ENCODE data around the gene ZNF320. TPM values are rescaled to one million over a fixed set of nuclear protein-coding genes. Genes with fewer than 3 reads are reported as not detected.
"Not testable (repeated sequence)": the region's sequence is repeated elsewhere in the genome, so short reads cannot be mapped to it uniquely, and the experiment has no call there.

ZNF320 gene
- total and polyA plus RNA-seq, 2 experiments from 2014 or later: 13.6 to 32.3 TPM

DNA sequence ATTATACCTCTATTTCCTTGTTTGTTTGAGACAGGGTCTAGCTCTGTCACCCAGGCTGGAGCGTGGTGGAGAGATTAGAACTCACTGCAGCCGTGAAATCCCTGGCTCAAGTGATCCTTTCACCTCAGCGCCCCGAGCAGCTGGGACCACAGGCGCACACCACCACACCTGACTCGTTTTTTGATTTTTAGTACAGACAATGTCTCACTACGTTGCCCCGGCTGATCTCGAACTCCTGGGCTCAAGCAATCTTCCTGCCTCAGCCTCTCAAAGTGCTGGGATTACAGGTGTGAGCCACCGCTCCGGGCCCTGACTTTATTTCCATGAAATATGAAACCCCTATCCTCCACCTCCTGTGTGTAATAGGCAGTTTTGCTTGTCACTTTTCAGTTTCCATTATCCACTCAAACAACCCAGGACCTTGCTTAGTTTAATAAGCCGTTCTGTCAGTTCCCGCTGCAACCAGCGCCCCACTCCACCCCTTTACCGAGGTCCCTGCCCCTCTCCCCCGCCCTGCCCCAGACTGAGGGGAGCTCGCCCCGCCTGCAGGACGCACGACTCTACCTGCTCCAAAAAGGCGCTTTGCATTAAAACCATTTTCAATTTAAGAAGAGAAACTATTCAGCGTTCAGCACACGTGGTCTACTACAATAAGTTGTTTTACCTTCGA, 48.4 kb upstream of the ZNF320 start (continued):
- TF ChIP-seq, protein P1, sequence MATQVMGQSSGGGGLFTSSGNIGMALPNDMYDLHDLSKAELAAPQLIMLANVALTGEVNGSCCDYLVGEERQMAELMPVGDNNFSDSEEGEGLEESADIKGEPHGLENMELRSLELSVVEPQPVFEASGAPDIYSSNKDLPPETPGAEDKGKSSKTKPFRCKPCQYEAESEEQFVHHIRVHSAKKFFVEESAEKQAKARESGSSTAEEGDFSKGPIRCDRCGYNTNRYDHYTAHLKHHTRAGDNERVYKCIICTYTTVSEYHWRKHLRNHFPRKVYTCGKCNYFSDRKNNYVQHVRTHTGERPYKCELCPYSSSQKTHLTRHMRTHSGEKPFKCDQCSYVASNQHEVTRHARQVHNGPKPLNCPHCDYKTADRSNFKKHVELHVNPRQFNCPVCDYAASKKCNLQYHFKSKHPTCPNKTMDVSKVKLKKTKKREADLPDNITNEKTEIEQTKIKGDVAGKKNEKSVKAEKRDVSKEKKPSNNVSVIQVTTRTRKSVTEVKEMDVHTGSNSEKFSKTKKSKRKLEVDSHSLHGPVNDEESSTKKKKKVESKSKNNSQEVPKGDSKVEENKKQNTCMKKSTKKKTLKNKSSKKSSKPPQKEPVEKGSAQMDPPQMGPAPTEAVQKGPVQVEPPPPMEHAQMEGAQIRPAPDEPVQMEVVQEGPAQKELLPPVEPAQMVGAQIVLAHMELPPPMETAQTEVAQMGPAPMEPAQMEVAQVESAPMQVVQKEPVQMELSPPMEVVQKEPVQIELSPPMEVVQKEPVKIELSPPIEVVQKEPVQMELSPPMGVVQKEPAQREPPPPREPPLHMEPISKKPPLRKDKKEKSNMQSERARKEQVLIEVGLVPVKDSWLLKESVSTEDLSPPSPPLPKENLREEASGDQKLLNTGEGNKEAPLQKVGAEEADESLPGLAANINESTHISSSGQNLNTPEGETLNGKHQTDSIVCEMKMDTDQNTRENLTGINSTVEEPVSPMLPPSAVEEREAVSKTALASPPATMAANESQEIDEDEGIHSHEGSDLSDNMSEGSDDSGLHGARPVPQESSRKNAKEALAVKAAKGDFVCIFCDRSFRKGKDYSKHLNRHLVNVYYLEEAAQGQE (IDR thresholded peaks at IDR 0.05; ENCODE audit: unreplicated experiment): no peak
- TF ChIP-seq CREB1 (CRISPR knock-in tag; IDR thresholded peaks at IDR 0.05; ENCODE audit: low read depth) (no peak), JUNB (IDR thresholded peaks at IDR 0.05; ENCODE audit: unreplicated experiment) (no peak)
- TF ChIP-seq, protein P2, sequence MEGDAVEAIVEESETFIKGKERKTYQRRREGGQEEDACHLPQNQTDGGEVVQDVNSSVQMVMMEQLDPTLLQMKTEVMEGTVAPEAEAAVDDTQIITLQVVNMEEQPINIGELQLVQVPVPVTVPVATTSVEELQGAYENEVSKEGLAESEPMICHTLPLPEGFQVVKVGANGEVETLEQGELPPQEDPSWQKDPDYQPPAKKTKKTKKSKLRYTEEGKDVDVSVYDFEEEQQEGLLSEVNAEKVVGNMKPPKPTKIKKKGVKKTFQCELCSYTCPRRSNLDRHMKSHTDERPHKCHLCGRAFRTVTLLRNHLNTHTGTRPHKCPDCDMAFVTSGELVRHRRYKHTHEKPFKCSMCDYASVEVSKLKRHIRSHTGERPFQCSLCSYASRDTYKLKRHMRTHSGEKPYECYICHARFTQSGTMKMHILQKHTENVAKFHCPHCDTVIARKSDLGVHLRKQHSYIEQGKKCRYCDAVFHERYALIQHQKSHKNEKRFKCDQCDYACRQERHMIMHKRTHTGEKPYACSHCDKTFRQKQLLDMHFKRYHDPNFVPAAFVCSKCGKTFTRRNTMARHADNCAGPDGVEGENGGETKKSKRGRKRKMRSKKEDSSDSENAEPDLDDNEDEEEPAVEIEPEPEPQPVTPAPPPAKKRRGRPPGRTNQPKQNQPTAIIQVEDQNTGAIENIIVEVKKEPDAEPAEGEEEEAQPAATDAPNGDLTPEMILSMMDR (conservative IDR thresholded peaks at IDR 0.05; ENCODE audit: low read depth in 2 of 2): no peak
- TF ChIP-seq, protein P3, sequence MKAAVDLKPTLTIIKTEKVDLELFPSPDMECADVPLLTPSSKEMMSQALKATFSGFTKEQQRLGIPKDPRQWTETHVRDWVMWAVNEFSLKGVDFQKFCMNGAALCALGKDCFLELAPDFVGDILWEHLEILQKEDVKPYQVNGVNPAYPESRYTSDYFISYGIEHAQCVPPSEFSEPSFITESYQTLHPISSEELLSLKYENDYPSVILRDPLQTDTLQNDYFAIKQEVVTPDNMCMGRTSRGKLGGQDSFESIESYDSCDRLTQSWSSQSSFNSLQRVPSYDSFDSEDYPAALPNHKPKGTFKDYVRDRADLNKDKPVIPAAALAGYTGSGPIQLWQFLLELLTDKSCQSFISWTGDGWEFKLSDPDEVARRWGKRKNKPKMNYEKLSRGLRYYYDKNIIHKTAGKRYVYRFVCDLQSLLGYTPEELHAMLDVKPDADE (IDR thresholded peaks at IDR 0.05): no peak

DNA sequence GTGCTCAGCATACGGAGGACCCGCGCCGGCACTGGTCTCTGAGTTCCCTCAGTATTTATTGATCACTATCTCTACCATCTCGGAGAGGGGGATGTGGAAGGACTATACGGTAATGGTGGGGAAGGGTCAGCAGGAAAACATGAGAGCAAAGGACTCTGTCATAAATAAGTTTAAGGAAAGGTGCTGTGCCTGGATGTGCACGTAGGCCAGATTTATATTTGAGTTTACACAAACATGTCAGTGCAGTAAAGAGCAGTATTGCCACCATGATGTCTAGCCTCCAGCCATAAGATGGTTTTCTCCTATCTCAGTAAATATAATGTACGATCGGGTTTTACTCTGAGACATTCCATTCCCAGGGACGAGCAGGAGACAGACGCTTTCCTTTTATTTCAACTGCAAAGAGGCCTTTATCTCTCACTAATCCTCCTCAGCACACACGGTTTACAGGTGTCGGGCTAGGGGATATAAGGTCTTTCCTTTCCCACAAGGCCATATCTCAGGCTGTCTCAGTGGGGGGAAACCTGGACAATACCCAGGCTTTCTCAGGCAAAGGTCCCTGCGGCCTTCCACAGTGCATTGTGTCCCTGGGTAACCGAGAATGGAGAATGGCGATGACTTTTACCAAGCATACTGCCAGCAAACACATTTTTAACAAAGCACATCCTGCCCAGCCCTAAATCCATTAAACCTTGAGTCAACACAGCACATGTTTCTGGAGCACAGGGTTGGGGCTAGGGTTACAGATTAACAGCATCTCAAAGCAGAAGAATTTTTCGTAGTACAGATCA, 47.5 kb upstream of the ZNF320 start:
- Mint-ChIP-seq H3K4me1 (peaks cover 34% of the 10 kb centered on the region), H3K27ac (peak overlapping the region; percentile 42), H3K9me3 (peaks cover 34% of the 10 kb centered on the region), H3K4me3 (peak overlapping the region; percentile 69; the same call in 2 of the 3 replicates), H3K36me3 (ENCODE audit: low read depth) (peaks cover 33% of the 10 kb centered on the region), H3K27me3 (ENCODE audit: insufficient read depth, low read depth, poor library complexity) (peaks cover 11% of the 10 kb centered on the region)
- Histone ChIP-seq H3K4me1 (ENCODE audit: insufficient read depth) (peaks cover 33% of the 10 kb centered on the region), H3K36me3 (ENCODE audit: insufficient read depth) (peaks cover 14% of the 10 kb centered on the region), H3K27ac (ENCODE audit: low read depth) (peak overlapping the region; percentile 99), H3F3A (replicated peaks; ENCODE audit: low read depth) (peaks cover 13% of the 10 kb centered on the region), H3K79me2 (replicated peaks; ENCODE audit: insufficient read depth) (peaks cover 15% of the 10 kb centered on the region), H3K4me2 (peak overlapping the region; percentile 56), H3K4me3 (peak overlapping the region; percentile 49; the same call in 1 of the 2 replicates)
- not testable (repeated sequence) for H3K27me3 ChIP-seq (ENCODE audit: insufficient read depth); H4K20me1 ChIP-seq (replicated peaks; ENCODE audit: insufficient read depth); DNase-seq (ENCODE audit: low spot score); H3K9me2 ChIP-seq (ENCODE audit: insufficient read depth); H2AFZ ChIP-seq; ATAC-seq

Data from GM23338 (cell line).